Gastrocnemius medialis (tissue), 4 donors: ENCODE data around the gene ADAMTS15.

ENCODE experiments used
- CTCF ChIP-seq, 5 experiments: fragments of 450-650 bp in 3 of 5; fragments of 200-600 bp in 2 of 5; sonication (generic) in 2 of 5; IDR thresholded peaks in 4 of 5; conservative IDR thresholded peaks in 1 of 5; 1 replicate in 4 of 5; 2 replicates in 1 of 5; pipeline ENCODE4 v1.5.1; 2016 to 2019; ENCODE audit warnings: antibody characterized with exemption in 5 of 5, mild to moderate bottlenecking in 3 of 5, moderate library complexity in 3 of 5
- POLR2A ChIP-seq, 2 donors: fragments of 450-650 bp; IDR thresholded peaks; one replicate each; pipeline ENCODE4 v1.6.1; 2017; ENCODE audit warnings: antibody characterized with exemption in 2 of 2, mild to moderate bottlenecking in 2 of 2, moderate library complexity in 2 of 2

DNA sequence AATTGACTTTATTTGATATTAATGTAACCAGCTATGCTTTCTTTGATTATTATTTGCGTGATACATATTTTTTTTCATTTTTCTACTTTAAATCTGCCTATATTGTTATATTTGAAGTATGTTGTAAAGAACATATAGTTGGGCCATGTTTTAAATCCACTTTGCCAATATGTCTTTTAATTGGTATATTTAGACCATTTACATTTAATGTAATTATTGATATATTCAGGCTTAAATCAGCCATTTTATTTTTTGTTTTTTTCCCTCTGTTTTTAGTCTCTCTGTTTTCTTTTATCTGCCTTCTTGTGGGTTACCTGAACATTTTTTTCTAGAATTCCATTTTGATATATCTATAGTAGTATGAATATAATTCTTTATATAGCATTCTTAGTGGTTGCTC is 55.9 kb downstream of the ADAMTS15 start:
- TF ChIP-seq CTCF (IDR thresholded peaks at IDR 0.05 in 4 of 5, conservative IDR thresholded peaks at IDR 0.05 in 1 of 5): no peak
- no peak for TF ChIP-seq POLR2A (IDR thresholded peaks at IDR 0.05)
